AG04450 (cell line): ENCODE measurements around the gene DLAT. TPM values are rescaled to one million over a fixed set of nuclear protein-coding genes. Genes with fewer than 3 reads are reported as not detected.

Experiments
- CTCF ChIA-PET: fragments of 300-600, 350-600 bp; formaldehyde crosslinking; extraction: SDS; loops from one replicate; lab custom pipeline; 2022; ENCODE audit warnings: antibody characterized with exemption, inconsistent platforms; lab: Charles Lee
- POLR2A ChIA-PET: fragments of 350-600 bp; formaldehyde crosslinking; extraction: SDS; loops from one replicate; lab custom pipeline; 2021; ENCODE audit warnings: antibody characterized with exemption, inconsistent platforms; lab: Yijun Ruan, JAX
- DNase-seq: peaks from one replicate; pipeline ENCODE4 v3.0.0-alpha.2; 2011; ENCODE audit warnings: low read depth, low spot score
- H3K27ac ChIP-seq: one replicate; pipeline ENCODE4 v1.5.1; 2012; ENCODE audit warnings: low read depth, low read length, control low read depth
- H3K27me3 ChIP-seq: one replicate; pipeline ENCODE4 v1.6.0; 2012; ENCODE audit warnings: low read length; ENCODE audit not compliant: control insufficient read depth, insufficient read depth
- H3K4me3 ChIP-seq: 2 replicates; pipeline ENCODE4 v1.5.1; 2011; ENCODE audit warnings: mild to moderate bottlenecking, low read depth, low read length, control low read depth
- H3K9me3 ChIP-seq: 2 replicates; pipeline ENCODE4 v1.5.1; 2012; ENCODE audit warnings: low read length; ENCODE audit not compliant: control insufficient read depth, insufficient read depth
- CTCF ChIP-seq: IDR thresholded peaks from 2 replicates; pipeline ENCODE4 v1.5.1; 2011; ENCODE audit warnings: low read depth, low read length, control low read depth, inconsistent platforms
- polyA plus RNA-seq: library from polyadenylated mRNA; depleted of rRNA; stranded (reverse); fragments of >200 nt; gene quantifications from 2 replicates; pipeline ENCODE4 v1.2.3, GENCODE V29; 2011

The DLAT gene
- polyA plus RNA-seq, 1 experiment, result 34.8 TPM

GRCh38 chr11:111982541-111983186, 42.5 kb upstream of the DLAT start:
- Histone ChIP-seq H3K4me3 (no peak overlapping the region), H3K27ac (peak overlapping the region; percentile 0), H3K27me3 (no peaks in the 10 kb centered on the region), H3K9me3 (no peaks in the 10 kb centered on the region)
- no peak for TF ChIP-seq CTCF
- CTCF ChIA-PET, result interaction anchor here (1.2 to 4.4 kb wide), 10 partner anchors 9 to 131 kb away, joined by 3 to 42 read pairs (median 4); no protein-coding TSS in a partner anchor
- POLR2A ChIA-PET, result no interaction called here
- DNase-seq, result no peak

- no peak overlapping the region for H3K4me3 ChIP-seq
- POLR2A ChIA-PET, result no interaction called here
- peak overlapping the region; percentile 0 for H3K27ac ChIP-seq
- no peaks in the 10 kb centered on the region for H3K27me3 ChIP-seq
- peak; percentile 18; the same call in 1 of the 2 replicates for TF ChIP-seq CTCF
- CTCF ChIA-PET, result interaction anchor here (0.6 to 4.4 kb wide), 7 partner anchors 13 to 111 kb away, joined by 4 to 42 read pairs (median 5); no protein-coding TSS in a partner anchor
- DNase-seq, result peak; percentile 10
- H3K9me3 ChIP-seq, result no peaks in the 10 kb centered on the region
These were observed 41.8 kb upstream of the DLAT start for GRCh38 chr11:111983187-111983986.

- Histone ChIP-seq H3K27me3 (no peaks in the 10 kb centered on the region), H3K9me3 (no peaks in the 10 kb centered on the region), H3K27ac (no peak overlapping the region), H3K4me3 (no peak overlapping the region)
- DNase-seq, result no peak
- CTCF ChIA-PET, result interaction anchor here (1.3 kb wide), 1 partner anchor 55 kb away, joined by 4 read pairs; no protein-coding TSS in a partner anchor
- TF ChIP-seq CTCF, result no peak
- POLR2A ChIA-PET, result no interaction called here
These were observed 38.6 kb upstream of the DLAT start for GRCh38 chr11:111986589-111986988.

- Histone ChIP-seq H3K27me3 (no peaks in the 10 kb centered on the region), H3K9me3 (no peaks in the 10 kb centered on the region), H3K4me3 (no peak overlapping the region), H3K27ac (no peak overlapping the region)
- ChIA-PET POLR2A (no interaction called here), CTCF (no interaction called here)
- no peak for DNase-seq
- TF ChIP-seq CTCF, result no peak
These were observed 34.8 kb upstream of the DLAT start for GRCh38 chr11:111990381-111990780.
